Neural progenitor cell (in vitro differentiated cells): ENCODE measurements around the gene CNOT6L.

Experiments used
- EZH2 ChIP-seq: fragments of 200-600 bp; sonication (generic); IDR thresholded peaks from 2 replicates; pipeline ENCODE4 v1.6.1; 2017; ENCODE audit warnings: antibody characterized with exemption, mild to moderate bottlenecking, moderate library complexity
- TF ChIP-seq, protein P1 (sequence below): fragments of 200-600 bp; sonication (generic); IDR thresholded peaks from 2 replicates; pipeline ENCODE4 v1.5.1; 2017; ENCODE audit warnings: antibody characterized with exemption, mild to moderate bottlenecking

- TF ChIP-seq, protein P1, sequence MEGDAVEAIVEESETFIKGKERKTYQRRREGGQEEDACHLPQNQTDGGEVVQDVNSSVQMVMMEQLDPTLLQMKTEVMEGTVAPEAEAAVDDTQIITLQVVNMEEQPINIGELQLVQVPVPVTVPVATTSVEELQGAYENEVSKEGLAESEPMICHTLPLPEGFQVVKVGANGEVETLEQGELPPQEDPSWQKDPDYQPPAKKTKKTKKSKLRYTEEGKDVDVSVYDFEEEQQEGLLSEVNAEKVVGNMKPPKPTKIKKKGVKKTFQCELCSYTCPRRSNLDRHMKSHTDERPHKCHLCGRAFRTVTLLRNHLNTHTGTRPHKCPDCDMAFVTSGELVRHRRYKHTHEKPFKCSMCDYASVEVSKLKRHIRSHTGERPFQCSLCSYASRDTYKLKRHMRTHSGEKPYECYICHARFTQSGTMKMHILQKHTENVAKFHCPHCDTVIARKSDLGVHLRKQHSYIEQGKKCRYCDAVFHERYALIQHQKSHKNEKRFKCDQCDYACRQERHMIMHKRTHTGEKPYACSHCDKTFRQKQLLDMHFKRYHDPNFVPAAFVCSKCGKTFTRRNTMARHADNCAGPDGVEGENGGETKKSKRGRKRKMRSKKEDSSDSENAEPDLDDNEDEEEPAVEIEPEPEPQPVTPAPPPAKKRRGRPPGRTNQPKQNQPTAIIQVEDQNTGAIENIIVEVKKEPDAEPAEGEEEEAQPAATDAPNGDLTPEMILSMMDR: no peak
- TF ChIP-seq EZH2: no peak
Measured at GRCh38 chr4:77852892-77853495, 33.8 kb upstream of the CNOT6L start.
